Measurements from ENCODE around the gene BCAS4. TPM values are rescaled to one million over a fixed set of nuclear protein-coding genes. Genes with fewer than 3 reads are reported as not detected.
A peak's percentile ranks its signal among the peaks of the same experiment; 100 is the strongest.
"Not testable (repeated sequence)": the region's sequence is repeated elsewhere in the genome, so short reads cannot be mapped to it uniquely, and the experiment has no call there.

The BCAS4 gene
- 18.4 and 26.0 TPM in 2 replicates for polyA plus RNA-seq (2014; cell fraction: cytosol; rRNA removed)
- polyA plus RNA-seq (2014; cell fraction: nucleus; rRNA removed), result 28.8 and 32.0 TPM in 2 replicates

- peak; percentile 87 for DNase-seq (ENCODE audit: low spot score)
Measured at GRCh38 chr20:50794846-50795634, at the start of gene BCAS4. Gene BCAS4, plus strand, starts transcription at chr20:50795061. Its CDS starts 23 bp downstream, at chr20:50795084.

GRCh38 chr20:50745634-50746137 lies 49.2 kb upstream of the BCAS4 start:
- DNase-seq (ENCODE audit: low spot score), result no peak

- DNase-seq (ENCODE audit: low spot score), result no peak
Measured at GRCh38 chr20:50746138-50746940, 48.5 kb upstream of the BCAS4 start.

- no peak for DNase-seq (ENCODE audit: low spot score)
Measured at GRCh38 chr20:50747275-50747674, 47.6 kb upstream of the BCAS4 start.

- DNase-seq (ENCODE audit: low spot score), result no peak
Measured at GRCh38 chr20:50750145-50750671, 44.7 kb upstream of the BCAS4 start.

GRCh38 chr20:50753152-50753551 lies 41.7 kb upstream of the BCAS4 start:
- no peak for DNase-seq (ENCODE audit: low spot score)

GRCh38 chr20:50754420-50754819 lies 40.4 kb upstream of the BCAS4 start:
- DNase-seq (ENCODE audit: low spot score), result no peak

GRCh38 chr20:50756447-50756846 lies 38.4 kb upstream of the BCAS4 start:
- no peak for DNase-seq (ENCODE audit: low spot score)

- DNase-seq (ENCODE audit: low spot score), result no peak
Measured at GRCh38 chr20:50758469-50758868, 36.4 kb upstream of the BCAS4 start.

GRCh38 chr20:50758992-50759391 lies 35.9 kb upstream of the BCAS4 start:
- no peak for DNase-seq (ENCODE audit: low spot score)

GRCh38 chr20:50759678-50760077 lies 35.2 kb upstream of the BCAS4 start:
- no peak for DNase-seq (ENCODE audit: low spot score)

- DNase-seq (ENCODE audit: low spot score), result no peak
Measured at GRCh38 chr20:50762045-50762422, 32.8 kb upstream of the BCAS4 start.

GRCh38 chr20:50762435-50763220 lies 32.2 kb upstream of the BCAS4 start:
- no peak for DNase-seq (ENCODE audit: low spot score)

- not testable (repeated sequence) for DNase-seq (ENCODE audit: low spot score)
Measured at GRCh38 chr20:50763550-50764458, 31.1 kb upstream of the BCAS4 start.

GRCh38 chr20:50765251-50765650 lies 29.6 kb upstream of the BCAS4 start:
- not testable (repeated sequence) for DNase-seq (ENCODE audit: low spot score)

- no peak for DNase-seq (ENCODE audit: low spot score)
Measured at GRCh38 chr20:50765674-50766073, 29.2 kb upstream of the BCAS4 start.

- DNase-seq (ENCODE audit: low spot score), result not testable (repeated sequence)
Measured at GRCh38 chr20:50766955-50767809, 27.7 kb upstream of the BCAS4 start.

- DNase-seq (ENCODE audit: low spot score), result not testable (repeated sequence)
Measured at GRCh38 chr20:50768991-50769390, 25.9 kb upstream of the BCAS4 start.

- not testable (repeated sequence) for DNase-seq (ENCODE audit: low spot score)
Measured at GRCh38 chr20:50769551-50770085, 25.2 kb upstream of the BCAS4 start.
